Mammary epithelial cell (primary cell): Measurements from ENCODE around the gene FGF21.

Source experiments
- EZH2 ChIP-seq: IDR thresholded peaks from 2 replicates; pipeline ENCODE4 v1.6.1; 2012; ENCODE audit warnings: low read length, inconsistent platforms, borderline replicate concordance
- TF ChIP-seq, protein P1 (sequence below), 2 donors: IDR thresholded peaks in 1 of 2; conservative IDR thresholded peaks in 1 of 2; 2 replicates each; pipeline ENCODE4 v1.5.1; 2011 to 2012; ENCODE audit warnings: inconsistent platforms in 2 of 2, low read length in 2 of 2, mild to moderate bottlenecking in 2 of 2, control low read depth in 1 of 2, low read depth in 1 of 2; ENCODE audit not compliant: insufficient read depth in 1 of 2; ENCODE audit errors: extremely low read depth in 1 of 2

DNA sequence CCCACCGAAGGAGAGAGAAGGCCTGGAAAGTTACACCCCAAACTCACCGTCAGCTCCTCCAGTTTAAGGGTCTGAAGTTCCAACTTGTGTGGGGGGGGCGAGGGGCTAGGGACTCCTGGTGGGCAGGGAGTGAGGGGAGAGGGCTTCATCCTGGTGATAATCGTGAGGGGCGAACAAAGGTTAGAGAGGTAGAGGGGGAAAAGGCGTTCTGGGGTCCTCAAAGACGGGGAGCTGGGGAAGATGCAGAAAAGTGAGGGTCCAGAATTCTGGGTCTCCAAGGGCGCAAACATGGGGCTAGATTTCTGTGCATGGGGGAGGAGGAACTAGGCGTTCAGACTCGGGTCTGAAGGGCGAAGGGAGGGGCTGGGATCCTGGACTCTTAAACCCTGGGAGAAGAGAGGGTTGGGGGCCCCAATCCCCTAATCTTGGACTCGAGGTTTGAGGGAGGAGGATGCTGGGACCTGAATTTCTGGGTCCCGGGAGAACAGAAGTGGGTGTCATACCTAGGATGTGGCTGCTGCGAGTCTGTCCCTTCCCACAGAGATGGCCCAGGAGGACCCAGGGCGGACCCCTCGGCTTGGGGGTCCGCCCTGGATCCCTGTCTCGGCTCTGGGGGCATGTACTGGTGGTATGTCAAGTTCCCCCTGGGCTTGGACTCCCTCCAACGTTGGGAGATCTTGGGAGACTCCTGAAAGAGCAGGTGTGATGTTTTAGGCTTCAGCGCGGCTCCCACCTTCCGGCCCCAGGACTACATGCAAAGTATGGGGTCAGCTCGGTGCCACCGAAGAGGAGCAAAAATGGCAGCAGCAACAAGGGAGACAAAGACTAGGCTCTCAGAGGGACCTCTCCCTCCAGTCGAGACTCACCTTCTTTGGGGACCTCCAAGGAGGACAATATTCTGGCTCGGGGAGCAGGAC, 40.3 kb upstream of the FGF21 start:
- TF ChIP-seq, protein P1, sequence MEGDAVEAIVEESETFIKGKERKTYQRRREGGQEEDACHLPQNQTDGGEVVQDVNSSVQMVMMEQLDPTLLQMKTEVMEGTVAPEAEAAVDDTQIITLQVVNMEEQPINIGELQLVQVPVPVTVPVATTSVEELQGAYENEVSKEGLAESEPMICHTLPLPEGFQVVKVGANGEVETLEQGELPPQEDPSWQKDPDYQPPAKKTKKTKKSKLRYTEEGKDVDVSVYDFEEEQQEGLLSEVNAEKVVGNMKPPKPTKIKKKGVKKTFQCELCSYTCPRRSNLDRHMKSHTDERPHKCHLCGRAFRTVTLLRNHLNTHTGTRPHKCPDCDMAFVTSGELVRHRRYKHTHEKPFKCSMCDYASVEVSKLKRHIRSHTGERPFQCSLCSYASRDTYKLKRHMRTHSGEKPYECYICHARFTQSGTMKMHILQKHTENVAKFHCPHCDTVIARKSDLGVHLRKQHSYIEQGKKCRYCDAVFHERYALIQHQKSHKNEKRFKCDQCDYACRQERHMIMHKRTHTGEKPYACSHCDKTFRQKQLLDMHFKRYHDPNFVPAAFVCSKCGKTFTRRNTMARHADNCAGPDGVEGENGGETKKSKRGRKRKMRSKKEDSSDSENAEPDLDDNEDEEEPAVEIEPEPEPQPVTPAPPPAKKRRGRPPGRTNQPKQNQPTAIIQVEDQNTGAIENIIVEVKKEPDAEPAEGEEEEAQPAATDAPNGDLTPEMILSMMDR (conservative IDR thresholded peaks at IDR 0.05 in 1 of 2, IDR thresholded peaks at IDR 0.05 in 1 of 2; ENCODE audit: extremely low read depth in 1 of 2, insufficient read depth in 1 of 2, low read depth in 1 of 2, low read length in 2 of 2) = no peak
- TF ChIP-seq EZH2 = no peak
